Kidney epithelial cell (primary cell): ENCODE data around the gene SETD3. TPM values are rescaled to one million over a fixed set of nuclear protein-coding genes. Genes with fewer than 3 reads are reported as not detected.
A peak's percentile ranks its signal among the peaks of the same experiment; 100 is the strongest.

Source experiments
- DNase-seq: peaks from one replicate; pipeline ENCODE4 v3.0.0-alpha.2; 2010; ENCODE audit warnings: low read depth
- H3K27me3 ChIP-seq: 2 replicates; pipeline ENCODE4 v1.6.0; 2011; ENCODE audit warnings: low read length; ENCODE audit not compliant: control insufficient read depth, insufficient read depth
- H3K36me3 ChIP-seq: 2 replicates; pipeline ENCODE4 v1.5.1; 2011; ENCODE audit warnings: low read length; ENCODE audit not compliant: control insufficient read depth, insufficient read depth
- H3K4me3 ChIP-seq: 2 replicates; pipeline ENCODE4 v1.5.1; 2011; ENCODE audit warnings: low read depth, mild to moderate bottlenecking, control low read depth, low read length
- CTCF ChIP-seq: IDR thresholded peaks from 2 replicates; pipeline ENCODE4 v1.5.1; 2011; ENCODE audit warnings: mild to moderate bottlenecking, moderate library complexity, low read length, control low read depth, inconsistent platforms; ENCODE audit not compliant: insufficient read depth, poor library complexity, severe bottlenecking
- total RNA-seq: library from RNA; depleted of rRNA; stranded (reverse); fragments of >200 nt; gene quantifications from 2 replicates; pipeline ENCODE4 v1.2.3, GENCODE V29; 2015

The SETD3 gene
- 47.2 and 54.7 TPM in 2 replicates for total RNA-seq

- Histone ChIP-seq H3K27me3 (no peaks in the 10 kb centered on the region), H3K4me3 (peak within 1 kb of the TSS; percentile 97), H3K36me3 (no peaks in the 10 kb centered on the region)
- no peak for DNase-seq
- peak; percentile 26 for TF ChIP-seq CTCF
These were observed at the start of gene SETD3 for GRCh38 chr14:99479906-99480869. Gene SETD3 (minus strand): TSS chr14:99480859. CDS start chr14:99465805, 15,054 bp downstream.

GRCh38 chr14:99529899-99530298, 49.2 kb upstream of the SETD3 start:
- no peaks in the 10 kb centered on the region for H3K27me3 ChIP-seq
- H3K36me3 ChIP-seq, result no peaks in the 10 kb centered on the region
- H3K4me3 ChIP-seq, result no peak overlapping the region
- no peak for DNase-seq
- TF ChIP-seq CTCF, result no peak

- TF ChIP-seq CTCF, result no peak
- Histone ChIP-seq H3K4me3 (no peak overlapping the region), H3K27me3 (no peaks in the 10 kb centered on the region), H3K36me3 (no peaks in the 10 kb centered on the region)
- DNase-seq, result no peak
These were observed 46.9 kb upstream of the SETD3 start for GRCh38 chr14:99527427-99528076.

GRCh38 chr14:99527026-99527425, 46.4 kb upstream of the SETD3 start:
- Histone ChIP-seq H3K27me3 (no peaks in the 10 kb centered on the region), H3K4me3 (no peak overlapping the region), H3K36me3 (no peaks in the 10 kb centered on the region)
- DNase-seq, result no peak
- TF ChIP-seq CTCF, result no peak

GRCh38 chr14:99525699-99526080, 45.0 kb upstream of the SETD3 start:
- TF ChIP-seq CTCF, result no peak
- no peaks in the 10 kb centered on the region for H3K36me3 ChIP-seq
- no peak overlapping the region for H3K4me3 ChIP-seq
- no peaks in the 10 kb centered on the region for H3K27me3 ChIP-seq
- DNase-seq, result no peak
